ENCODE results near the gene NCOA1.

The NCOA1 gene

GRCh38 chr2:24491542-24492420, 727 bp downstream of the NCOA1 start:
- Histone ChIP-seq H3K4me3 (ENCODE audit: extremely low read depth, insufficient read depth, low read length, poor library complexity, severe bottlenecking) (peak overlapping the region; percentile 62), H3K4me1 (ENCODE audit: control insufficient read depth, insufficient read depth, low read length, poor library complexity, severe bottlenecking) (peaks cover 11% of the 10 kb centered on the region), H3K36me3 (ENCODE audit: control insufficient read depth, insufficient read depth, low read length) (no peaks in the 10 kb centered on the region), H3K27ac (ENCODE audit: low read depth, low read length, severe bottlenecking) (no peak overlapping the region), H3K9me3 (ENCODE audit: control insufficient read depth, low read length) (no peaks in the 10 kb centered on the region)
- WGBS, 2 experiments (ENCODE audit: insufficient coverage in 2 of 2): 0 to 1% methylated on average over 52 to 61 of the region's 100 CpGs

- H3K4me1 ChIP-seq (ENCODE audit: control insufficient read depth, insufficient read depth, low read length, poor library complexity, severe bottlenecking): peaks cover 11% of the 10 kb centered on the region
- no peaks in the 10 kb centered on the region for H3K36me3 ChIP-seq (ENCODE audit: control insufficient read depth, insufficient read depth, low read length)
- H3K27ac ChIP-seq (ENCODE audit: low read depth, low read length, severe bottlenecking): no peak overlapping the region
- WGBS, 2 experiments (ENCODE audit: insufficient coverage in 2 of 2): 26 to 28% methylated on average over 11 to 14 of the region's 16 CpGs
- no peaks in the 10 kb centered on the region for H3K9me3 ChIP-seq (ENCODE audit: control insufficient read depth, low read length)
- peak overlapping the region; percentile 62 for H3K4me3 ChIP-seq (ENCODE audit: extremely low read depth, insufficient read depth, low read length, poor library complexity, severe bottlenecking)
Observed at GRCh38 chr2:24492421-24493279, 1.6 kb downstream of the NCOA1 start.

- no peaks in the 10 kb centered on the region for H3K9me3 ChIP-seq (ENCODE audit: control insufficient read depth, low read length)
- H3K4me3 ChIP-seq (ENCODE audit: extremely low read depth, insufficient read depth, low read length, poor library complexity, severe bottlenecking): no peak overlapping the region
- peaks cover 11% of the 10 kb centered on the region for H3K4me1 ChIP-seq (ENCODE audit: control insufficient read depth, insufficient read depth, low read length, poor library complexity, severe bottlenecking)
- H3K27ac ChIP-seq (ENCODE audit: low read depth, low read length, severe bottlenecking): no peak overlapping the region
- WGBS, 2 experiments (ENCODE audit: insufficient coverage in 2 of 2): 86% methylated on average over 1 of the region's 1 CpG; no CpG with 5 or more reads in 1 of the 2 experiments
- H3K36me3 ChIP-seq (ENCODE audit: control insufficient read depth, insufficient read depth, low read length): no peaks in the 10 kb centered on the region
Observed at GRCh38 chr2:24493713-24494112, 2.7 kb downstream of the NCOA1 start.

- Histone ChIP-seq H3K9me3 (ENCODE audit: control insufficient read depth, low read length) (no peaks in the 10 kb centered on the region), H3K27ac (ENCODE audit: low read depth, low read length, severe bottlenecking) (no peak overlapping the region), H3K4me1 (ENCODE audit: control insufficient read depth, insufficient read depth, low read length, poor library complexity, severe bottlenecking) (peaks cover 11% of the 10 kb centered on the region), H3K4me3 (ENCODE audit: extremely low read depth, insufficient read depth, low read length, poor library complexity, severe bottlenecking) (no peak overlapping the region), H3K36me3 (ENCODE audit: control insufficient read depth, insufficient read depth, low read length) (no peaks in the 10 kb centered on the region)
- 80 to 100% methylated on average over 1 to 2 of the region's 7 CpGs for whole genome bisulfite sequencing, 2 experiments (ENCODE audit: insufficient coverage in 2 of 2)
Observed at GRCh38 chr2:24494410-24494809, 3.4 kb downstream of the NCOA1 start.

- H3K27ac ChIP-seq (ENCODE audit: low read depth, low read length, severe bottlenecking): no peak overlapping the region
- no peak overlapping the region for H3K4me3 ChIP-seq (ENCODE audit: extremely low read depth, insufficient read depth, low read length, poor library complexity, severe bottlenecking)
- no peaks in the 10 kb centered on the region for H3K9me3 ChIP-seq (ENCODE audit: control insufficient read depth, low read length)
- H3K4me1 ChIP-seq (ENCODE audit: control insufficient read depth, insufficient read depth, low read length, poor library complexity, severe bottlenecking): peaks cover 5% of the 10 kb centered on the region
- WGBS, 2 experiments (ENCODE audit: insufficient coverage in 2 of 2): 95 to 100% methylated on average over 2 to 3 of the region's 4 CpGs
- H3K36me3 ChIP-seq (ENCODE audit: control insufficient read depth, insufficient read depth, low read length): no peaks in the 10 kb centered on the region
Observed at GRCh38 chr2:24495451-24495850, 4.4 kb downstream of the NCOA1 start.

- 89 to 100% methylated on average over 1 of the region's 4 CpGs for WGBS, 2 experiments (ENCODE audit: insufficient coverage in 2 of 2)
Observed at GRCh38 chr2:24496959-24497358, 5.9 kb downstream of the NCOA1 start.

GRCh38 chr2:24497685-24498084, 6.6 kb downstream of the NCOA1 start:
- Histone ChIP-seq H3K36me3 (ENCODE audit: control insufficient read depth, insufficient read depth, low read length) (no peaks in the 10 kb centered on the region), H3K27ac (ENCODE audit: low read depth, low read length, severe bottlenecking) (no peak overlapping the region), H3K4me1 (ENCODE audit: control insufficient read depth, insufficient read depth, low read length, poor library complexity, severe bottlenecking) (peaks cover 4% of the 10 kb centered on the region), H3K4me3 (ENCODE audit: extremely low read depth, insufficient read depth, low read length, poor library complexity, severe bottlenecking) (no peak overlapping the region), H3K9me3 (ENCODE audit: control insufficient read depth, low read length) (no peaks in the 10 kb centered on the region)

More at GRCh38 chr2:24496959-24497358, 5.9 kb downstream of the NCOA1 start:
- Histone ChIP-seq H3K4me3 (ENCODE audit: extremely low read depth, insufficient read depth, low read length, poor library complexity, severe bottlenecking) (no peak overlapping the region), H3K4me1 (ENCODE audit: control insufficient read depth, insufficient read depth, low read length, poor library complexity, severe bottlenecking) (peaks cover 5% of the 10 kb centered on the region), H3K9me3 (ENCODE audit: control insufficient read depth, low read length) (no peaks in the 10 kb centered on the region), H3K36me3 (ENCODE audit: control insufficient read depth, insufficient read depth, low read length) (no peaks in the 10 kb centered on the region), H3K27ac (ENCODE audit: low read depth, low read length, severe bottlenecking) (no peak overlapping the region)

- Histone ChIP-seq H3K27ac (ENCODE audit: low read depth, low read length, severe bottlenecking) (no peak overlapping the region), H3K4me1 (ENCODE audit: control insufficient read depth, insufficient read depth, low read length, poor library complexity, severe bottlenecking) (no peaks in the 10 kb centered on the region), H3K4me3 (ENCODE audit: extremely low read depth, insufficient read depth, low read length, poor library complexity, severe bottlenecking) (no peak overlapping the region), H3K36me3 (ENCODE audit: control insufficient read depth, insufficient read depth, low read length) (no peaks in the 10 kb centered on the region), H3K9me3 (ENCODE audit: control insufficient read depth, low read length) (no peaks in the 10 kb centered on the region)
- WGBS, 2 experiments (ENCODE audit: insufficient coverage in 2 of 2): 95 to 100% methylated on average over 1 to 3 of the region's 4 CpGs
Observed at GRCh38 chr2:24498121-24498520, 7.1 kb downstream of the NCOA1 start.

GRCh38 chr2:24501813-24502212, 10.8 kb downstream of the NCOA1 start:
- H3K27ac ChIP-seq (ENCODE audit: low read depth, low read length, severe bottlenecking): no peak overlapping the region
- no peaks in the 10 kb centered on the region for H3K36me3 ChIP-seq (ENCODE audit: control insufficient read depth, insufficient read depth, low read length)
- H3K4me1 ChIP-seq (ENCODE audit: control insufficient read depth, insufficient read depth, low read length, poor library complexity, severe bottlenecking): no peaks in the 10 kb centered on the region
- H3K4me3 ChIP-seq (ENCODE audit: extremely low read depth, insufficient read depth, low read length, poor library complexity, severe bottlenecking): no peak overlapping the region
- H3K9me3 ChIP-seq (ENCODE audit: control insufficient read depth, low read length): no peaks in the 10 kb centered on the region
- whole genome bisulfite sequencing, 2 experiments (ENCODE audit: insufficient coverage in 2 of 2): no CpG with 5 or more reads among the region's 2 CpGs

- no peaks in the 10 kb centered on the region for H3K36me3 ChIP-seq (ENCODE audit: control insufficient read depth, insufficient read depth, low read length)
- no peak overlapping the region for H3K27ac ChIP-seq (ENCODE audit: low read depth, low read length, severe bottlenecking)
- WGBS, 2 experiments (ENCODE audit: insufficient coverage in 2 of 2): 98 to 100% methylated on average over 2 to 4 of the region's 6 CpGs
- no peak overlapping the region for H3K4me3 ChIP-seq (ENCODE audit: extremely low read depth, insufficient read depth, low read length, poor library complexity, severe bottlenecking)
- no peaks in the 10 kb centered on the region for H3K9me3 ChIP-seq (ENCODE audit: control insufficient read depth, low read length)
- H3K4me1 ChIP-seq (ENCODE audit: control insufficient read depth, insufficient read depth, low read length, poor library complexity, severe bottlenecking): no peaks in the 10 kb centered on the region
Observed at GRCh38 chr2:24505534-24506275, 14.7 kb downstream of the NCOA1 start.
